HUDEP-2 (cell line): ENCODE data around the gene KYAT1.
"Not testable (repeated sequence)": the region's sequence is repeated elsewhere in the genome, so short reads cannot be mapped to it uniquely, and the experiment has no call there.

Experiments used
- DNase-seq, 76 experiments: peaks; one replicate each; lab custom pipeline; 2025; ENCODE audit not compliant: unreplicated experiment in 76 of 76; lab: John Stamatoyannopoulos, UW

The KYAT1 gene

DNA sequence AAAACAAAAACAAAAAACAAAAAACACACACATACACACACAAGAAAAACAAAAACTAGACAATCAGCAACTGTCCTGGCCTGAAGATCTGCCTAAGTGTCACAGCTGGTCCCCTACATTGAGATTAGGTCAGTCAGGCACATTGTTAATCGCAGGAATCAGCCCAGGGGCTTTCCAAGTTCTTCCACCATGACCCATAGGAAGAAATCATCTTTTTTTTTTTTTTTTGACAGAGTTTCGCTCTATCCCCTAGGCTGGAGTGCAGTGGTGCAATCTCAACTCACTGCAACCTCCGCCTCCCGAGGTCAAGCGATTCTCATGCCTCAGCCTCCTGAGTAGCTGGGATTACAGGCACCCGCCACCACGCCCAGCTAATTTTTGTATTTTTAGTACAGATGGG lies 38.6 kb downstream of the KYAT1 start:
- not testable (repeated sequence) for DNase-seq

DNA sequence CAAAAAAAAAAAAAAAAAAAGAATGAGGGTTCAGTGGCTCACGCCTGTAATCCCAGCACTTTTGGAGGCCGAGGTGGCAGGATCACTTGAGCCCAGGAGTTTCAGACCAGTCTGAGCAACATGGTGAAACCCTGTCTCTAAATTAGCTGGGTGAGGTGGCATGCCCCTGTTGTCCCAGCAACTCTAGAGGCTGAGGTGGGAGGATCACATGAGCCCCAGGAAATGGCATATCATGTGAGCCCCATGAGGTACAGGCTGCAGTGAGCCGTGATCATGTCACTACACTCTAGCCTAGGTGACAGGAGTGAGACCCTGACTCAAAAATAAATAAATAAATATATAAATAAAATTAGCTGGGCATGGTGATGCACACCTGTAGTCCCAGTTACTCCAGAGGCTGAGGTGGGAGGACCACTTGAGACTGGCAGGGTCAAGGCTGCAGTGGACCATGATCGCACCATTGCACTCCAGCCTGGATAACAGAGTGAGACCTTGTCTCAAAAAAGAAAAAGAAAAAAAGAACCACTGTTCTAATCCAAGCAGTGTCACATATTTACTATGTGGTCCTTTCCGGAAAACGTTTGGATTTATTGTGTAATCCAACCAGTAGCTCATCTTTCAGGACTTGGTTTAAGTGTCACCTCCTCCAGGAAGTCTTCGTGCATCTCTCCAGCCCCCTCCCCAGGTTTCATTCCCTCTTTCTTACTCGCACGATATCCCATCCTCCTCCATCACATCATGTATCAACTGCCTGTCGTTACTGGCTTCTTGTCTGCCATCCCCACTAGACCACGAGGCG lies 39.9 kb downstream of the KYAT1 start:
- DNase-seq, result no peak

DNA sequence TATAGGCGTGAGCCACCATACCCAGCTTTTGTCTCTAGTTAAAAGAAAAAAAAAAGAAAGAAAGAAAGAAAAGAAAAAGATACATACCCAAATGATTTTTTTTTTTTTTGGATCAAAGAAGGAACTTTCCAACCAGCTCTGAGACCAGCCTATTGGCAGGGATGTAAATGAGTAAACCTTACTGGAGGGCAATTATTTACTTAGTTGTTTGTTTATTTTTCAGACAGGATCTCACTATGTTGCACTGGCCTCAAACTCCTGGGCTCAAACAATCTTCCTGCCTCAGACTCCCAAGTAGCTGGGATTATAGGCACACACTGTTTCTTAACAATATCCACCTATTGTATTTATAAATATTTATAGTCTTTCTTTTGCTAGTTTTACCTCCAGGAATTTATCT lies 41.2 kb downstream of the KYAT1 start:
- DNase-seq, result no peak

DNA sequence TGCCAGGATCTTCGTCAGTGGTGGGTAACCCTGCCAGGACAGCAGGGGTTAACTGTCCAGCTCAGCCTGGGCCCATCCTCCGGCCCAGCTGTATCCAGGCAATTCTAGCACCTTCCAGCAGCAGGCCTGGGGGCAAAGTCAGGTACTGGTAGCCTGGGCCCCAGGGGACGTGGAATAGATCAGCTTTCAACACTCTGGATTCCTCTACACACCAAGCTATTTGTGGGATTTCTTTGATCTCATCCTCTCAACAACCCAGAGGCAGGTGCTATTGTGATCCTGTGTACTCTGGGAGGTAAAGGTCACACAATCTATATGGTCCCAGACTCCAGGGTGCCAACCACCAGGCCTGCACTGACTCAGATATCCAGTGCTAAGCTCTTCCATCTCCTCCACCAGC lies 43.4 kb downstream of the KYAT1 start:
- DNase-seq, result no peak

DNA sequence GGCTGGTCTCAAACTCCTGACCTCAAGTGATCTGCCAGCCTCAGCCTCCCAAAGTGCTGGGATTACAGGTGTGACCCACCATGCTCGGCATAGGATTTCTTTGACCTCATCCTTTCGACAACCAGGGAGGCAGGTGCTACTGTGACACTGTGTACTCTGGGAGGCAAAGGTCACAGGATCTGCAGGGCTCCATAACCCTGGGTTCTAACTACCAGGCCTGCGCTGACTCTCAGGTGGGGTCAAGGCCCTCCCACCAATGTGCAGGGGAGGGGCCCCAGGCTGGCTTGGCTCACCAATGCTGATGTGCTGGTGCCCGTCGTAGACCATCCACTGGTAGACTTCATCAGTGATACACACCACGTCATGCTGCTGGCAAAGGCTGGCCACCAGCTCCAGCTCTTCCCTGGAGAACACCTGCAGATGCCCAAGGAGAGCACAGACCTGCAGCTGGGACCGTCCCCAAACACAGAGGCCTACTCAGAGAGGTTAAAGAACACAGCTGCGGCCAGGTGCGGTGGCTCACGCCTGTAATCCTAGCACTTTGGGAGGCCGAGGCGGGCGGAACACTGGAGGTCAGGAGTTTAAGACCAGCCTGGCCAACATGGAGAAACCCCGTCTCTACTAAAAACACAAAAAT lies 45.1 kb downstream of the KYAT1 start:
- DNase-seq, result no peak

DNA sequence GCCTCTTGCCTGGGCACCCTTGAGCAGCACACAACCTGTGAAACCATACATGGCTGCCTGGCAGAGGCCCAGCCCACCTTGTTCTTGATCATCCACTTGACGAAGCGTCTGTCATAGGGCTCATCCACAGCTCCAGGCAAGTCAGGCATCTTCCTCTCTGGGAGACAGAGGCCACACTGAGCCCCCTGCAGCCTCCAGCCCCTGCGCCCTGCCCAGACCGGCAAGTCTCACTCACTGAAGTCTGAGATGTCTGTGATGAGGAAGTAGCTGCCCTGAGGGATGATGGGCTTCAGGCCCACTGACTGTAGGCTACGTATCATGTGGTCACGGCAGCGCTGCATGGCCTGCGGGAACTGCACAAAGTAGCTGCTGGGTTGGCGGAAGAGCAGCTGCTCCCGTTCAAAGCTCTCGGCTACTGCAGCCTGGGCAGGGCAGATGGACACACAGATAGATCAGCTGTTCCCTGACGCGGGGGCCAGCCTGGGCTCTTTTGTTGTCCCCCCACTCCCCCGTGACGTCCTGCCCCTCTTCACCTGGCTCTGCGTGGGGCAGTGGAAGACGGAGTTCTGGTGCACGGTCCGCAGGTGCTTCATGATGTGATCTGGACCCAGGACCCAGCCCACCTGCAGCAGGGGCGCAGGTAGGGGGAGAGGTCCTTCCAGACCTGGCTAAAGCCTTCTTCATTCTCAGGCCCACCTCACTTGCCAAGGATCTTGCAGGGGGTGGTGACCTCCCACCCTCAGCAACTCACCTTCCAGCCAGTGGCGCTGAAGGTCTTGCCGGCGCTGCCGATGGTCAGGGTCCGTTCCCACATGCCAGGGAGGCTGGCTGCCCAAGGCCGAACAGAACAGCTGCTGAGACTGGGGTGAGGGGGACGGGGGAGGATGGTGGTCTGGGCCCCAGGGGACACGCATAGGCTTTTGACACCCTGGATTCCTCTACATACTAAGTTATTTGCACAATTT lies 46.2 kb downstream of the KYAT1 start:
- DNase-seq, result no peak

DNA sequence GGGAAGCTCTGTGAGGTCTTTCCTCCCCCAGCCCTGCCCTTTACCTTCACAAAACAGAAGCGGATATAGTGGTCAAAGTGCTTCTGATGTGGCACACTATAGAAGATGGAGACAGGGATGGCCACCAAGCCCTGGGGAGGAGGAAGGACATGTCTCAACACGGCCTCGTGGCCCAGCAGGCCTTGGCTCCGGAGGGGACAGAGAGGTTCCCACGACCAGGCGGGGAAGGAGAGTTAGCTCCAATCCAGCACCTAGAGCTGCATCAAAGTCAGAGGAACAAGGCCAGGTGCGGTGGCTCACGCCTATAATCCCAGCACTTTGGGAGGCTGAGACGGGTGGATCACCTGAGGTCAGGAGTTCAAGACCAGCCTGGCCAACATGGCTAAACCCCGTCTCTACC lies 48.1 kb downstream of the KYAT1 start:
- DNase-seq, result no peak

DNA sequence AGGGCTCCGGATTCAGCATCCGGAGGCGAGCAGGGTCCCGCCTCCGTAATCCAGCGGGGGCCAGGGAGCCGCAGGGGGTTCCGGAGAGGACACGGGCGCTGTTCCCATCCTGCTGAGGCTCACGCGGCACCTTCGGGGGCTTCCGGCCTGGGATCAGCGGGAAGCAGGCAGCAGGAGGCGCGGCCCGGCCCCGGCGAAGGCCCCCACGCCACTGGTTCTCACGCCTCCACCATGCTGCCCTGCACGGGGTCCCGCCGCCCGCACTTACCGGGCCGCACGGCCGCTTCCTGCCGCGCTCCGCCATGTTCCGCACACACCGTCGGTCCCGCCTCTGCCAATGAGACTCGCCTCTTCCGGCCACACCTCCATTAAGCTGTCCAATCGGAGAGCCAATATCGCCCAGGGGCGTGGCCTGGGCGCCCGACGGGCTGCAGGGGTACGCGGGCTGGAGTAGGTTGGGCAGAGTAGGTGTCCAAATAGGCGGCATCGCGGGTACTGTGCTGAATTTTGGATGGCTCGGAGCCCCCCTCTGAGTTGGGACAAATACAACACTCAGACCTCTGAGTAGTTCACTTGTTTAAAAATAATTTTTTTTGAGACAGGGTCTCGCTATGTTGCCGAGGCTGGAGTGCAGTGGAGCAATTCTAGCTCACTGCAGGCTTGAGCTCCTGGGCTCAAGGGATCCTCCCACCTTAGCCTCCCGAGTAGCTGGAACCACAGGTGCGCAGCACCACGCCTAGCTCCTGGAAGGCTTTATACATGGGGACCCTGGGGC lies 52.1 kb downstream of the KYAT1 start, which contains the start of gene SPOUT1:
Gene SPOUT1 (minus strand): TSS at position 318 of the 775 bp plus-strand sequence. CDS start 14 bp downstream, at position 304.
- DNase-seq, result peak in 75 of 76 experiments; percentile 31 to 97 (median 90)

DNA sequence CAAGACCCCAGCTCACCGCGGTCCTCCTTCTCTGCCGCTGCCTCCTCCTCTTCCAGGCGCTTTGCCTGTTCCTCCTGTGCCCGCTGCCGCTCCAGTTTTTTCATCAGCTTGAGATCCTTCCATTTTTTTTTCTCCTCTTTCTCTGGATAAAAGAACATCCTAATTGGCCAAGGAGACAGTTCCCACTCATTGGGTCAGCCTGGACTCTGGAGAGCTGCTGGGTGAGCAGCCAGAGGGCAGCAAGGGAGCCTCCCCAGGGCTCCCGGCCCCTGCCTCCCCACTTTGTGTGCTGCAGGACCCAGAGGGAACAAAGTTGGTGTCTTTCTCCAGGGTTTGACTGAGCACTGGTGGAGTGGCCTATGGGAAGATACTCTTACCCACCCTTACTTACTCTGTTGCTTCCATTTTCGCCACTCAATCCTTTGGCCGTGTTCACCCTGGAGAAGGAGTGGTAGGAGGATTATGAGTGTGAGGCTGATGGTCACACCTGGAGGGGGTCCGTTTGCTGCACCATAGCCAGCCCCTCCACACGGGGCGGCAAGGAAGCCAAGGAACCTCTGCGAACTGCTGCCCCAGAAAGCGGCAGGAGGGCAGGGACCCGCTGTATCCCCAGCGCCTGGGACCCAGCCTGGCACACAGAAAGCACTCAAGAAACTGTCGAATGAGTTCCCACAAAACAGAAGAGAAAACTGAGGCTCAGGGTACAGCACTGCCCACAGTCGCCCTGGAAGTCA lies 52.9 kb downstream of the KYAT1 start:
- DNase-seq, result no peak

DNA sequence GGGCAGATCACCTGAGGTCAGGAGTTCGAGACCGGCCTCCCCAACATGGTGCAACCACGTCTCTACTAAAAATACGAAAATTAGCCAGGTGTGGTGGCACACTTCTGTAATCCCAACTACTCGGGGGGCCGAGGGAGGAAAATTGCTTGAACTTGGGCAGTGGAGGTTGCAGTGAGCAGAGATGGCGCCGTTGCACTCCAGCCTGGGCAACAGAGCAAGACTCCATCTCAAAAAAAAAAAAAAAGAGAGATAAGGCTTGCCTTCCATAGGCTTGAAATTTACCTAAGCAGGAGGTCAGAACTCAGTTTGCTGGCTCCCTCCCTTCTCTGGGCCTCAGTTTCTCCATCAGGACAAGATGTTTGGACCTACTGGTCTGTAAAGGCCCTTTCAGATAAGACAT lies 53.5 kb downstream of the KYAT1 start:
- DNase-seq, result no peak

DNA sequence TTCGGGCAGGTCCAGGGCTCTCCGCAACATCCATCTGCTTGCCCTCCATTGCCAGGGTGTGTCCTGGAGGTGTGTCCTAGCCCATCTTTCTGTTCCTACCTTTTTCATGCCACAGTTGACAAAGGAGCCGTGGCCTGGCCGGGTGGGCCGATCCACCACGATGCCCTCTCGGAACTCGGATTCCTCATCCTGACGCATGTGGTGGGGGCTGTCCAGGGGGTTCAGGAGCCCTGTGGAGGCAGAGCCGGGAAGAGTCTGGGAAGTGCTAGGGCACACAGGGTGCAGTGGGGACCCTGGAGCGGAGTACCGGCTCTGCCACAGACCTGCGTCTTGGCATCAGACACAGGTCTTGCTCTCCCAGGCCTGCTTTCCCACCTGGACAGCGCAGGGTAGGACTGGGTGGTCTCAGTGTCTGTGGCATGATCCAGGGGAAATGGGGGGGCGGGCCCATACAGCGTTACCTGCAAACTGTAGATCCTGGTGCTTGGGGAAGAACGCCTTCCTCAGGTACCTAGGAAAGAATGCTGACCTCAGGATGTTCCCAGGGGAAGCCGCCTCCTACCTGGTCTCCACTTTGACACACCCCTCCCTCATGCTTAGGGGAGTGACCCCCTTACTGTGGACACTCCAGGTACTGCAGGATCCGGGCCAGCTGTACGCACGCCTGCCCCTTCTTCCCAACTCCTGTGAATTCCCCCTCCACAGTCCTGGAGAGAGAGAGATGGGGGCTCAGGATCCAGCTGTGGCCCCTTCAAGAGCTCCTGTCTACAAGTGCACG lies 55.6 kb downstream of the KYAT1 start:
- no peak for DNase-seq

DNA sequence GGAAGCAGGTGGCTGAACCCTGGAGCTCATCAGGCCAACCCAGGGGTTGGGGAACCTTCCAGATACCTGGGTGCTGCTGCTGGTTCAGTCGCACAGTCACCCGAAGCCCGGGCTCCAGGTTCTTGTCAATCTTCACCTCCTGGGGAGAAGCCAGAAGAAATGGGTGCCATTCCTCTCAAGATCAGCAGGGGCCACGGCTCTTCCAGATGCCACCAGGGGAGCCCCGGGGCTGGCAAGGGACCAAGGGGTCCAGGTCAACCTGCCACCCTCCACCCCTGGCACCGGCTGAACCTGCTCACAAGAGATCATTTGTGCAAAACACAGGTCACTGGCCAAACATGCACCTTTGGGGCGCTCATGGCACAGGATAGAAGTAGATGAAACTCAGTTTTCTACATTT lies 56.8 kb downstream of the KYAT1 start:
- DNase-seq, result no peak

DNA sequence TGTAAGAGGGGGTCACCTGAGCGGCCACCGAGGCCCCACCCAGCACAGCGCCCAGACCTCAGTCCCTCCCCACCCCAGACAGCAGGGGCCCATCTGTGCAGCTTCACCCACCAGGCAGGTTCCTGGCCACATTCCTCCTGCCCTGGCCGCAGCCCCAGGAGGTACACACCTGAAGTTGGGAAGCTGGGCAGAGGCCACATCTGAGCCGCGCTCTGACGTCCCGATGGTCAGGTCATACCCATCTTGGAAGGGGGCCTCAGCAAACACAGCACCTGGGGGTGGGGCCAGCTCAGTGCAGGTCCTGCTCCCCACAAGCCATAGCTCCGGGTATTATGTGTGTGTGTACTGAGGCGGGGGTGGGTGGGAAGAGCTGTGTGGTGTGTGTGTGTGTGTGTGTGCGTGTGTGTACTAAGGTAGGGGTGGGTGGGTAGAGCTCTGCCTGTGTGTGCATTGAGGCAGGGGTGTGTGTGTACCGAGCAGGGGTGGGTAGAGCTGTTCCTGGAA lies 57.8 kb downstream of the KYAT1 start:
- DNase-seq, result no peak

DNA sequence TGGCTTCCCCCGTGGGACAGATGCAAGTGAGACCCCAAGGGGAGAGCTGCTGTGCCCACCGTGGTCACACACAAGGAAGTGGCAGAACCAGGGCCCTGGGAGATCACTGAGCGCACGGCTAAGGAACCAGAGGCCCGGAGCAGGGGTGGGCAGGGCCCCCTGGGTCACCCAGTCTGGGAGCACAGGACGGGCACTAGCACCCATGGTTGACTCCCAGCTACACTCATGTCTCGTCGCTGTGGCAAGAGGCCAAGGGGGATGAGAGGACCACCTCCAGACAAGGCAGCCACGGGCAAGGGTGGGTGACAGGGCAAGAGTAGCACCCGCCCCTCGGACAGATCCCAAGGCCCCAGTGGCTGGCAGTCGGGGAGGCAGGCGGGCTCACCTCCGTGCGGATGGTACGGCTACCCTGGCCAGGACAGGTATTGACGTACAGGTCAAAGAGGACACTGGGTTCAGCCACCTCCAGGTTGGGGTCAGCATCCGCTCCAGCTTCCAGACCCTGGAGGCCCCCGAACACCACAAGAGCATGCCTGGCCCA lies 58.3 kb downstream of the KYAT1 start:
- no peak for DNase-seq

DNA sequence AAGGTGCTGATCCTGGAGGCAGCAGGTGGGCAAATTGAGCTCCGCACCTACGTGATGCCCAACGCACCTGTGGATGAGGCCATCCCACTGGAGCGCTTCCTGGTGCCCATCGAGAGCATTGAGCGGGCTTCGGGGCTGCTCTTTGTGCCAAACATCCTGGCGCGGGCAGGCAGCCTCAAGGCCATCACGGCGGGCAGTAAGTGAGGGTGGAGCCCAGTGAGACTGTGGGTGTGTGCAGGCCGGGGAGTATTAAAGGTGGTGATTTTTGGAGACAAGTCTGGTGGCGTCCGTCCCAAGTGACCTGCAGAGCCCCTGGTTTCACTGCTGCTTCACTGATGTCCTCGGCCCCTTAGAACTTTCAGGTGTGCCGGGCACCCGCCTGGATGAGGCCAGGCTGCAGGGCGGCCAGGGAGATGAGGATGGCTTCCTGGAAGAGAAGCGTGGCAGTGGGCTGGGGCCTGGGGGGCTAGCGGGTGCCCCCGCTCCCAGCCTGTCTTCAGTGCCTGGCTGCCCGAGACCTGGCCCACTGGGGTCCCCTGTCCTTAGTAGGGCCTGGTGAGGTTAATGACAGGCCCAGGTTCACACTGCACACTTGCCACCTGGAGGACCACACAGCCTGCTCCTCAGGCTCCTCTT lies 59.2 kb downstream of the KYAT1 start:
- DNase-seq, result no peak

DNA sequence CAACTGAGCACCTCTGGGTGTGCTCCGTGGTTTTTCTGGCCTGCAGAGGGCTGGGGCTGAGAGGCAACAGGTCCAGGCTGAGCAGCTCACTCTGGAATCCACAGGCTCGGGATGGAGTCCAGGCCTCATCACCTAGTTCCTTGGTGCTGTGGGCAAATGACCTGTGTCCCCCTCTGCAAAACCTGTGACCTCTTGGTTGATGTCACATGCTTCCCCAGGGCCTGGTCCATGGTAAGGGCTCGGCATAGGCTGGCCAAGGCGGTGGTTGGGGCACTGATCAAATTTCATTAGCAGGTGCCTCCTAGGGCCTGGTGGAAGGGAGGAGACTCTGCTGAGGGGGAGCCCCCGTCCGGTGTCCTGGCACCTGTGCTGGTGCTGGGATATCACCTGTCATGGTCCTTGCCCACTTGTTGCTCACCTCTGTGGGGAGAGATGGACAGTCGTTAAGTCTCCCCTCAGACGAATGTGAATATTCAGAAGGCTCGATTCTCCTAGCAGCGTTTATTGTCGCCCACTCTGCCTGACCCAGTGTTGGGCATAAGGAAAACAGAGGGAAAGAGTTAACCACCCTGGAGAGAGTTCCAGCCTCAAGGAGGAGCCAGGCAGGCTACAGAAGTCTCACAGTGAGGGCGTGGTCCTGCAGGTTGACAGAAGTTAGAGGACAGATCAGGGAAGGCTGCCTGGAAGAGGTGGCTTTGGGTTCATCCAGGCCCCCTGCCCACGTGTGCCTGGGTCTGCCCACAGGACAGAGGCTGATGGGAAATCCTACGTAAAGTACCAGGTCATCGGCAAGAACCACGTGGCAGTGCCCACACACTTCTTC lies 60.0 kb downstream of the KYAT1 start:
- no peak for DNase-seq
